K562 (cell line): ENCODE data around the gene HOXC12. TPM values are rescaled to one million over a fixed set of nuclear protein-coding genes. Genes with fewer than 3 reads are reported as not detected.

Experiments
- ATAC-seq: fragments of 200-7000 bp; cut with Tn5 transposase; 3 replicates; pipeline ENCODE4 v1.9.1; 2020; ENCODE audit warnings: moderate library complexity
- BruUV-seq: library from RNA; stranded (reverse); fragments of 400-500 nt; replicated peaks from 2 replicates; lab custom pipeline; 2021; lab: Mats Ljungman, UMichigan
- CTCF ChIA-PET: fragments of 300-600 bp; formaldehyde crosslinking; extraction: SDS; loops from one replicate; lab custom pipeline; 2021; ENCODE audit warnings: low intra/inter-chr PET ratio; lab: Yijun Ruan, JAX
- POLR2A ChIA-PET: fragments of 300-600, 350-650 bp; sonication (Branson Sonifier 250); formaldehyde crosslinking; extraction: SDS; loops from one replicate; lab custom pipeline; 2021; ENCODE audit warnings: antibody characterized with exemption, inconsistent platforms; lab: Yijun Ruan, JAX
- DNase-seq, 4 experiments: peaks; one replicate each; pipeline versions ENCODE4 v3.0.0 to v3.0.0-alpha.2; 2011 to 2018; ENCODE audit warnings: low spot score in 3 of 4, mixed read lengths in 3 of 4; ENCODE audit errors: extremely low read depth in 1 of 4
- FAIRE-seq: peaks from 2 replicates; lab custom pipeline; 2011; peaks lifted over from hg19 to GRCh38; lab: Jason Lieb, UNC
- H2AFZ ChIP-seq: 2 replicates; pipeline ENCODE4 v1.6.0; 2011; ENCODE audit warnings: low read depth, low read length, control low read depth, inconsistent platforms
- H3K27ac ChIP-seq: fragments of 200-600 bp; 3 replicates; pipeline ENCODE4 v1.8.0; 2011; ENCODE audit warnings: low read depth, mild to moderate bottlenecking, control low read depth, inconsistent platforms, low read length, moderate library complexity, mixed read lengths; ENCODE audit errors: extremely low read depth
- H3K27me3 ChIP-seq, 2 experiments: fragments of 300-600 bp in 1 of 2; 2 replicates in 1 of 2; 3 replicates in 1 of 2; pipeline versions ENCODE4 v1.6.0 to v1.8.0; 2011; ENCODE audit warnings: inconsistent platforms in 2 of 2, low read length in 2 of 2, mild to moderate bottlenecking in 1 of 2, mixed read lengths in 1 of 2, moderate library complexity in 1 of 2; ENCODE audit not compliant: control insufficient read depth in 2 of 2, insufficient read depth in 2 of 2
- H3K36me3 ChIP-seq: fragments of 300-600 bp; 3 replicates; pipeline ENCODE4 v1.8.0; 2011; ENCODE audit warnings: mild to moderate bottlenecking, low read length, inconsistent platforms; ENCODE audit not compliant: control insufficient read depth, insufficient read depth
- H3K4me1 ChIP-seq, 2 experiments: fragments of 200-600 bp in 1 of 2; replicated peaks in 1 of 2; 2 replicates in 1 of 2; 3 replicates in 1 of 2; pipeline versions ENCODE4 v1.5.1 to v1.8.0; 2011; ENCODE audit warnings: inconsistent platforms in 2 of 2, low read length in 2 of 2, mild to moderate bottlenecking in 1 of 2, mixed read lengths in 1 of 2, moderate library complexity in 1 of 2; ENCODE audit not compliant: control insufficient read depth in 2 of 2, insufficient read depth in 2 of 2
- H3K4me2 ChIP-seq: 2 replicates; pipeline ENCODE4 v1.6.1; 2011; ENCODE audit warnings: low read length, control low read depth, inconsistent platforms, mixed read lengths; ENCODE audit not compliant: insufficient read depth
- H3K4me3 ChIP-seq: fragments of 200-600 bp; sonication (generic), shearing (Covaris generic); 2 replicates; pipeline ENCODE4 v1.5.1; 2016; ENCODE audit warnings: control low read depth, inconsistent platforms
- H3K79me2 ChIP-seq: fragments of 200-600 bp; 3 replicates; pipeline ENCODE4 v1.8.0; 2011; ENCODE audit warnings: low read length, inconsistent platforms; ENCODE audit not compliant: control insufficient read depth, insufficient read depth
- H3K9ac ChIP-seq, 2 experiments: 2 replicates each; pipeline versions ENCODE4 v1.6.0 to v1.6.1; 2011; ENCODE audit warnings: low read depth in 2 of 2, low read length in 2 of 2, control low read depth in 1 of 2, inconsistent platforms in 1 of 2, mild to moderate bottlenecking in 1 of 2, mixed read lengths in 1 of 2; ENCODE audit not compliant: insufficient read depth in 1 of 2
- H3K9me1 ChIP-seq: one replicate; pipeline ENCODE4 v1.6.0; 2011; ENCODE audit warnings: inconsistent platforms, mild to moderate bottlenecking, low read length, moderate library complexity; ENCODE audit not compliant: control insufficient read depth, insufficient read depth
- H3K9me3 ChIP-seq: replicated peaks from 2 replicates; pipeline ENCODE4 v1.5.1; 2011; ENCODE audit warnings: low read depth, low read length, inconsistent platforms; ENCODE audit not compliant: control insufficient read depth, insufficient read depth
- H4K20me1 ChIP-seq: replicated peaks from 2 replicates; pipeline ENCODE4 v1.6.1; 2011; ENCODE audit warnings: low read length, inconsistent platforms, mixed read lengths; ENCODE audit not compliant: control insufficient read depth, insufficient read depth
- CTCF ChIP-seq, 3 experiments: IDR thresholded peaks in 2 of 3; conservative IDR thresholded peaks in 1 of 3; 2 replicates each; pipeline ENCODE4 v1.5.1; 2011 to 2012; ENCODE audit warnings: low read length in 3 of 3, mild to moderate bottlenecking in 3 of 3, control low read depth in 2 of 3, improper control_type of control experiment in 1 of 3, inconsistent platforms in 1 of 3, low read depth in 1 of 3, mixed read lengths in 1 of 3, moderate library complexity in 1 of 3; ENCODE audit not compliant: insufficient read depth in 2 of 3
- FOSL1 ChIP-seq: fragments of 200-800 bp; sonication (Bioruptor generic); conservative IDR thresholded peaks from 2 replicates; pipeline ENCODE4 v1.6.1; 2016; ENCODE audit warnings: missing genetic modification characterization, missing compliant biosample characterization
- HDAC1 ChIP-seq, 2 experiments: fragments of 450-650 bp; IDR thresholded peaks; 2 replicates each; pipeline ENCODE4 v1.6.1; 2016 to 2017; ENCODE audit warnings: inconsistent platforms in 1 of 2, mild to moderate bottlenecking in 1 of 2, moderate library complexity in 1 of 2
- MECOM ChIP-seq: fragments of 250-450 bp; sonication (Bioruptor Pico); IDR thresholded peaks from 2 replicates; pipeline ENCODE4 v1.8.0; 2022; ENCODE audit warnings: inconsistent platforms
- RAD21 ChIP-seq, 2 experiments: fragments of 250-450 bp in 1 of 2; fragments of 450-650 bp in 1 of 2; sonication (Bioruptor Pico) in 1 of 2; formaldehyde crosslinking in 1 of 2; IDR thresholded peaks in 1 of 2; conservative IDR thresholded peaks in 1 of 2; 2 replicates each; pipeline versions ENCODE4 v1.4.0 to v1.8.0; 2020 to 2022; ENCODE audit warnings: mild to moderate bottlenecking in 2 of 2, moderate library complexity in 1 of 2
- RBM39 ChIP-seq: fragments of 200-400 bp; formaldehyde crosslinking; optimal IDR thresholded peaks from 2 replicates; pipeline ENCODE3; 2018; ENCODE audit warnings: low read depth, low read length
- TCF7L2 ChIP-seq: fragments of 150-350 bp; IDR thresholded peaks from 2 replicates; pipeline ENCODE4 v1.6.1; 2016; ENCODE audit warnings: low read depth, mild to moderate bottlenecking, low read length, moderate library complexity
- ZNF347 ChIP-seq: fragments of 450-650 bp; formaldehyde crosslinking; IDR thresholded peaks from 2 replicates; pipeline ENCODE4 v1.4.0; 2020; ENCODE audit warnings: low read depth, mild to moderate bottlenecking, moderate library complexity
- WGBS: fragments of 100-300 bp; shearing (Covaris generic); methylation state at CpG from one replicate; pipeline ENCODE4 v1.1.6; 2016; ENCODE audit warnings: low coverage, mixed read lengths; ENCODE audit not compliant: insufficient coverage; ENCODE audit errors: missing lambda C conversion rate; 5-methylcytosine and 5-hydroxymethylcytosine counted together
- in situ Hi-C: fragments of 300-500 bp; cut with MboI; formaldehyde crosslinking; loops from 4 replicates; pipeline ENCODE4 v1.15.0; 2018; ENCODE audit warnings: inconsistent platforms, mixed read lengths
- intact Hi-C: fragments of 100-400 bp; cut with micrococcal nuclease; formaldehyde crosslinking; loops from 2 replicates; pipeline ENCODE4 v1.14.2; 2022
- polyA plus RNA-seq, 8 experiments: library from polyadenylated mRNA; depleted of rRNA in 4 of 8; stranded (reverse) in 5 of 8; unstranded in 3 of 8; fragments of >200 nt; fragmentation: Nextera tagmentation in 2 of 8; fragmentation: Illumina TruSeq in 1 of 8; extraction: Ambion mirVana in 2 of 8; extraction: Trizol in 1 of 8; gene quantifications; 2 replicates each; pipeline versions ENCODE4 v1.2.1 to v1.2.3, GENCODE V29; 2011 to 2014; ENCODE audit warnings: inconsistent platforms in 1 of 8, missing spikeins in 1 of 8
- total RNA-seq, 7 experiments: library from RNA; depleted of rRNA in 6 of 7; stranded (reverse); fragments of >200 nt in 6 of 7; fragmentation: Illumina TruSeq in 2 of 7; extraction: Trizol in 2 of 7; gene quantifications; 2 replicates each; pipeline versions ENCODE4 v1.2.1 to v1.2.3, GENCODE V29; 2011 to 2021; ENCODE audit warnings: low replicate concordance in 1 of 7

Gene HOXC12
- total and polyA plus RNA-seq, 9 of the 15 experiments (the other 6 are each of a cell fraction or from before 2014, with no cell fraction given), result 0.04 to 0.36 (median 0.11) TPM; not detected in 1

- no peak overlapping the region for H3K4me3 ChIP-seq
- peaks cover 28 to 31% of the 10 kb centered on the region in 2 experiments for H3K27me3 ChIP-seq
- TF ChIP-seq MECOM (CRISPR knock-in tag), result no peak
- no peak for TF ChIP-seq TCF7L2
- 0 out of 6 replicates have a peak, but pooled peaks of 2 of the 3 experiments have one; percentile 15 to 18 for TF ChIP-seq CTCF (IDR thresholded peaks at IDR 0.05 in 2 of 3, conservative IDR thresholded peaks at IDR 0.05 in 1 of 3; ENCODE audit: insufficient read depth in 2 of 3, low read depth in 1 of 3, low read length in 3 of 3)
- no peak for TF ChIP-seq FOSL1 (tag)
- no peak for TF ChIP-seq ZNF347 (CRISPR knock-in tag)
- no peak for TF ChIP-seq RBM39
- TF ChIP-seq RAD21 (CRISPR knock-in tag; conservative IDR thresholded peaks at IDR 0.05 in 1 of 2, IDR thresholded peaks at IDR 0.05 in 1 of 2), result peak in 1 of 2 experiments; percentile 22; a peak in 2 of 4 replicates
- no peak for TF ChIP-seq HDAC1 (IDR thresholded peaks at IDR 0.05)
- H3K9me3 ChIP-seq, result no peaks in the 10 kb centered on the region
- H2AFZ ChIP-seq, result no peak overlapping the region
- no peak overlapping the region for H3K9ac ChIP-seq
- ATAC-seq, result peak; percentile 19; the same call in 2 of the 3 replicates
- WGBS, result 51% methylated on average over 29 of the region's 30 CpGs
- no peak for DNase-seq
- H3K4me2 ChIP-seq, result no peak overlapping the region
- H3K9me1 ChIP-seq, result no peaks in the 10 kb centered on the region
- in situ Hi-C loops (loop anchor here (10.0 kb wide), 1 partner anchor 383 kb away; the partner anchor contains the start of gene GPR84), intact Hi-C loops (loop anchor here (10.0 kb wide), 1 partner anchor 383 kb away; the partner anchor contains the start of gene GPR84)
- no peaks in the 10 kb centered on the region for H3K79me2 ChIP-seq
- H3K4me1 ChIP-seq, result peaks cover 2 to 31% of the 10 kb centered on the region in 2 experiments; a peak in 2 of 5 replicates
- no peak overlapping the region for H3K27ac ChIP-seq
- BruUV-seq, result no TSS peak
- H3K36me3 ChIP-seq, result no peaks in the 10 kb centered on the region
- H4K20me1 ChIP-seq, result no peaks in the 10 kb centered on the region; the same call in 1 of the 2 replicates
- ChIA-PET POLR2A (interaction anchor here (1.0 kb wide), 1 partner anchor 9 kb away, joined by 5 read pairs; no protein-coding TSS in a partner anchor), CTCF (no interaction called here)
- no peak for FAIRE-seq
Measured at GRCh38 chr12:53981634-53982565, 27.2 kb downstream of the HOXC12 start.
